Metanephros (tissue), 1 donor: Measurements from ENCODE around the gene OR5K3. TPM values are rescaled to one million over a fixed set of nuclear protein-coding genes. Genes with fewer than 3 reads are reported as not detected.

Experiments
- total RNA-seq: library from RNA; depleted of rRNA; stranded (reverse); fragments of >200 nt; gene quantifications from one replicate; pipeline ENCODE4 v1.2.3, GENCODE V29; 2014

OR5K3 gene, protein sequence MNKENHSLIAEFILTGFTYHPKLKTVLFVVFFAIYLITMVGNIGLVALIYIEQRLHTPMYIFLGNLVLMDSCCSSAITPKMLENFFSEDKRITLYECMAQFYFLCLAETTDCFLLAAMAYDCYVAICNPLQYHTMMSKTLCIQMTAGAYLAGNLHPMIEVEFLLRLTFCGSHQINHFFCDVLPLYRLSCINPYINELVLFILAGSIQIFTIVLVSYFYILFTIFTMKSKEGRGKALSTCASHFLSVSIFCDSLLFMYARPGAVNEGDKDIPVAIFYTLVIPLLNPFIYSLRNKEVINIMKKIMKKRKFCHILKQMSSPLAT
- total RNA-seq, result not detected

DNA sequence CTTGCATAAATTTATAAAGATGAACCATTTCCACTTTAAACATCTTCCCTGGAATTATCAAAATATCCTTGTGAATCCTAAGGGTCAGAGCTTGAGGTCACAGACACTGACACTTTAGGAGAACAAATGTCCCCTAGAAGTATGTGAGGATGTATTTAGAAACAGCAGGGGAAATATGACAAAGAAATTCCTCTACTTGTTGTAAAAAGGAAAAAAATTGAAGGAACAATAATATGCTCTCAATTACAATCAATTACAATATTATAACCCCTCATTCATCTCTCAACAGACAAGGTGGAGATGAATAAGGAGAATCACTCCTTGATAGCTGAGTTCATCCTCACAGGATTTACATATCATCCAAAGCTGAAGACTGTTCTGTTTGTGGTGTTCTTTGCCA, at the start of gene OR5K3:
TSS of gene OR5K3 (plus strand) at position 301 of the 400 bp plus-strand sequence. CDS start at position 301, 0 bp downstream.

GRCh38 chr3:98353554-98353953, 36.9 kb upstream of the OR5K3 start, which contains the start of gene OR5K4:
TSS of gene OR5K4 (plus strand) at chr3:98353854. CDS start at chr3:98353854, 0 bp downstream.

Other genes starting within 250 kb of the OR5K3 start
- gene OR5H14, start 243.2 kb upstream of the OR5K3 start, total RNA-seq, result not detected
- not detected for gene OR5H15, start 224.0 kb upstream of the OR5K3 start, total RNA-seq
- not detected for gene OR5H6, start 126.4 kb upstream of the OR5K3 start, total RNA-seq
- not detected for gene OR5H2, start 108.2 kb upstream of the OR5K3 start, total RNA-seq
- gene OR5K4, start 36.8 kb upstream of the OR5K3 start, total RNA-seq, result not detected
- gene OR5K1, start 72.5 kb downstream of the OR5K3 start, total RNA-seq, result not detected
- gene OR5K2, start 107.0 kb downstream of the OR5K3 start, total RNA-seq, result not detected
- 80.9 TPM for gene CLDND1, start 132.2 kb downstream of the OR5K3 start, total RNA-seq
- gene GPR15, start 141.3 kb downstream of the OR5K3 start, total RNA-seq, result not detected
- 21.0 TPM for gene CPOX, start 202.9 kb downstream of the OR5K3 start, total RNA-seq